Measurements from ENCODE around the gene DBI.

GRCh38 chr2:119407430-119408220 lies 40.8 kb downstream of the DBI start:
- TF ChIP-seq CTCF (conservative IDR thresholded peaks at IDR 0.05) (peak; percentile 88), ZFX (IDR thresholded peaks at IDR 0.05) (no peak)
